GM13977 (cell line): ENCODE data around the gene EIF5AL1.
"Not testable (repeated sequence)": the region's sequence is repeated elsewhere in the genome, so short reads cannot be mapped to it uniquely, and the experiment has no call there.

ENCODE experiments used
- DNase-seq: peaks from one replicate; pipeline ENCODE4 v3.0.0; 2012; ENCODE audit warnings: low spot score
- in situ Hi-C: fragments of 300-500 bp; cut with MboI; formaldehyde crosslinking; loops from one replicate; pipeline ENCODE4 v1.12.0; 2022; ENCODE audit warnings: low sequenced_read_pairs, low pct_unique_long_range_greater_than_20kb, mixed read lengths, inconsistent platforms; ENCODE audit not compliant: unreplicated experiment
- TF ChIP-seq, protein P1 (sequence below): IDR thresholded peaks from 2 replicates; pipeline ENCODE4 v1.5.1; 2012; ENCODE audit warnings: mild to moderate bottlenecking, control low read depth; ENCODE audit not compliant: insufficient read depth; ENCODE audit errors: extremely low read depth, missing control alignments

EIF5AL1 gene

DNA sequence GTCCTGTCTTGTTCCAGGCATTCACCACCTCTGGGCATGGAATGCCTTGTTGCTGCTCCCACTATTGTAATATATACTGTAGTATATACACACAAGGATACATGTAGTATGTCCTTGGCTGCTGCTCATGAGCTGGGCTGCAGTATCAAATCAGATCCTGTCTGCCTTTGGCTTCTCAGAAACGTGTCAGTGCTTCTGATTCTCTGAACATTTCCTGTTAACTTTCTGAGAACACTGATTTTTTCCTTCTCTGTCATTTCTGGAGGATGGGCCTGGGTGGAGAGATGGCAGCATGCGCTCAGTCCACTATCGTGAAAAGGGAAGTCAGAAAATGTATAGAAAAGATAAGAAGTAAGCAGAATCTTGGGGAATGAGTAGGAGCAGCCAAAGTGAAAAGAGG lies 35.6 kb downstream of the EIF5AL1 start:
- DNase-seq = no peak
- TF ChIP-seq, protein P1, sequence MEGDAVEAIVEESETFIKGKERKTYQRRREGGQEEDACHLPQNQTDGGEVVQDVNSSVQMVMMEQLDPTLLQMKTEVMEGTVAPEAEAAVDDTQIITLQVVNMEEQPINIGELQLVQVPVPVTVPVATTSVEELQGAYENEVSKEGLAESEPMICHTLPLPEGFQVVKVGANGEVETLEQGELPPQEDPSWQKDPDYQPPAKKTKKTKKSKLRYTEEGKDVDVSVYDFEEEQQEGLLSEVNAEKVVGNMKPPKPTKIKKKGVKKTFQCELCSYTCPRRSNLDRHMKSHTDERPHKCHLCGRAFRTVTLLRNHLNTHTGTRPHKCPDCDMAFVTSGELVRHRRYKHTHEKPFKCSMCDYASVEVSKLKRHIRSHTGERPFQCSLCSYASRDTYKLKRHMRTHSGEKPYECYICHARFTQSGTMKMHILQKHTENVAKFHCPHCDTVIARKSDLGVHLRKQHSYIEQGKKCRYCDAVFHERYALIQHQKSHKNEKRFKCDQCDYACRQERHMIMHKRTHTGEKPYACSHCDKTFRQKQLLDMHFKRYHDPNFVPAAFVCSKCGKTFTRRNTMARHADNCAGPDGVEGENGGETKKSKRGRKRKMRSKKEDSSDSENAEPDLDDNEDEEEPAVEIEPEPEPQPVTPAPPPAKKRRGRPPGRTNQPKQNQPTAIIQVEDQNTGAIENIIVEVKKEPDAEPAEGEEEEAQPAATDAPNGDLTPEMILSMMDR = no peak
- in situ Hi-C loops = no loop called here

GRCh38 chr10:79552143-79552542 lies 39.8 kb downstream of the EIF5AL1 start:
- in situ Hi-C loops = loop anchor here (25.0 kb wide), 1 partner anchor 385 kb away; the partner anchor contains the start of gene SFTPD
- DNase-seq = no peak
- TF ChIP-seq, protein P1 = no peak

DNA sequence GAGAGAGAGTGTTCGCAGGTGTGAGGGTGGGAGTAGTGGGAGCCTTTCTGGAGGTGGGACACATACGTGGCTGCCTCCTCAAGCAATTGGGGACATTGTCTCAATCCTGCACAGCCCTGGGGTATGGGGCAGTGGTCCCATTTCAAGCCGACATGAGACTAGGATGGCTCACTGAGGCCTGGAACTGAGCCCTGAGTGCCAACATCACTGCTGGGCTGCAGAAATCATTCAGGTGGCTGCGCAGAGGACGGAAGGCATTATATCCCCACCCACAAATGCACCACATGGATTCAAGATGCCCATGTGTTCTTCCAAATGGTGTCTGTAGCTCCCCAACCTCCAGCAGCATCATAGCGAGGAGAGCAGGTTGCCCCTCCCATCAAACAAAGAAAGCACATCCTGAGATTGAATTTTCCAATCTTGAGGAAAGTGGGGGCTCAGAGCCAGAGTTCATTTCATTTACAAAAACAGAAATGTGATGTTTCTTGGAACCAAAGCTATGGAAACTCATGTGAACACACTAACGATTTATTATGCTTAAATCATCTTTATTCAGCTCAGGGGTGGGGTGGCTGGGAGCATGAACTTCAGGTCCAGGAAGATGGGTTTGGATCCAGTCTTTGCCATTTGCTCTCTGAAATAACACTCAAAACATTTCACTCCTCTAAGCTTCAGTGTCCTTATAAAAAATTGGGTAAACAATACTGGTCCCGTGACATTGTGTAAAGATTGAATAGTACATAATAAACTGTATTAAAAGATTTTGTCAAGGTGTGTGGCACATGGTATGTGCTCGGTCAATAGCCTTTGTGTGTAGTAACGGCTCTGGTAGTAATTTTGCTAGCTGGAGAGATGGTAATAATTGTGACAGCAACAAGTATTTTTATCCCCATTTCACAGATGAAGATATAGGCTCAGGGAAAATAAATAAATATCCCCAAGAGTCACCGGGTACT lies 43.3 kb downstream of the EIF5AL1 start:
- in situ Hi-C loops = loop anchor here (25.0 kb wide), 1 partner anchor 382 kb away; the partner anchor contains the start of gene SFTPD
- TF ChIP-seq, protein P1 = no peak
- no peak for DNase-seq

DNA sequence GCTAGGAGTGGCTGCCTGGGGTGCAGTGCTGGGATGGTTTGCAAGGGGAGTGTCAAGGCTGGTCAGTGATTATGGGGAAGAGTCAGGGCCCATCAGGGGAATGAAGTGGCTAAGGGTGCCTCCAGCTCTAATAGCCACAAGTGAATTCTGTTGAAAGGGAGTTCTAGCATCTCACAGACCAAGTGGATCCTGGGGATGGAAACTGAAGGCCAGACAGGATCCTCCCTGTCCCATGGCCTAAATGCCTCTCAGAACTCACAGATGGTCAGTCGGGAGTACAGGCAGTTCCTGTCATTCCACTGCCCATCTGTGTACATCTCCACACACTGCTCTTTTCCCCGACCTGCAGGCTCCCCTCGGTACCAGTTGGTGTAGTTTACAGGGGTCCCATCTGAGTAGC lies 44.6 kb downstream of the EIF5AL1 start:
- DNase-seq = not testable (repeated sequence)
- in situ Hi-C loops = loop anchor here (25.0 kb wide), 1 partner anchor 380 kb away; the partner anchor contains the start of gene SFTPD

DNA sequence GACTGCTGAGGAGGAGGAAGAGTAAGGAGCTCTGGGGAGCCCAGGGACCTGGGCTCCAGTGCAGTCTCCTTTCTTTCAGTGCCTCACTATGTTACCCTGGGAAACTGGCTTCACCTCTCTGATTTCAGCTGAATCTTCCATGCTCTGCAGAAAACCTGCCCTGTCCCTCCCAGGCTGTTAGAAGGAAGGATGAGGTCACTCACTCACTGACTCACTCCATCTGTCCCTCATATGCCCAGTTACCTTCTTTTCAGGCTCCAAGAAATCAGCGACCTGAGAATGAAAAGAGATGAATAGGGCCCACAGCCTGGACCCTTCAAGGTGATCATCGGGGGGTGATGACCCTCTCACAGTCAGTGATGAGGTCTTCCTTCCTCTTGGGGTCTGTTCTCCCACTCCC lies 47.4 kb downstream of the EIF5AL1 start:
- TF ChIP-seq, protein P1 = no peak
- in situ Hi-C loops = loop anchor here (25.0 kb wide), 1 partner anchor 378 kb away; the partner anchor contains the start of gene SFTPD
- no peak for DNase-seq

- TF ChIP-seq, protein P1 = no peak
- no peak for DNase-seq
- in situ Hi-C loops = loop anchor here (25.0 kb wide), 1 partner anchor 377 kb away; the partner anchor contains the start of gene SFTPD
These were observed 47.9 kb downstream of the EIF5AL1 start, which contains the start of gene SFTPA2 for GRCh38 chr10:79560160-79560709. Gene SFTPA2, minus strand, starts transcription at chr10:79560407. Its CDS starts 924 bp downstream, at chr10:79559483.
